Kidney epithelial cell (primary cell): ENCODE measurements around the gene GIPC3. TPM values are rescaled to one million over a fixed set of nuclear protein-coding genes. Genes with fewer than 3 reads are reported as not detected.
A peak's percentile ranks its signal among the peaks of the same experiment; 100 is the strongest.

Source experiments
- DNase-seq: peaks from one replicate; pipeline ENCODE4 v3.0.0-alpha.2; 2010; ENCODE audit warnings: low read depth
- H3K27me3 ChIP-seq: 2 replicates; pipeline ENCODE4 v1.6.0; 2011; ENCODE audit warnings: low read length; ENCODE audit not compliant: control insufficient read depth, insufficient read depth
- H3K36me3 ChIP-seq: 2 replicates; pipeline ENCODE4 v1.5.1; 2011; ENCODE audit warnings: low read length; ENCODE audit not compliant: control insufficient read depth, insufficient read depth
- H3K4me3 ChIP-seq: 2 replicates; pipeline ENCODE4 v1.5.1; 2011; ENCODE audit warnings: low read depth, mild to moderate bottlenecking, control low read depth, low read length
- total RNA-seq: library from RNA; depleted of rRNA; stranded (reverse); fragments of >200 nt; gene quantifications from 2 replicates; pipeline ENCODE4 v1.2.3, GENCODE V29; 2015
- TF ChIP-seq, protein P1 (sequence below): IDR thresholded peaks from 2 replicates; pipeline ENCODE4 v1.5.1; 2011; ENCODE audit warnings: mild to moderate bottlenecking, moderate library complexity, low read length, control low read depth, inconsistent platforms; ENCODE audit not compliant: insufficient read depth, poor library complexity, severe bottlenecking

GIPC3 gene
- total RNA-seq, 1 donor from 2014 or later, result 0.21 TPM

DNA sequence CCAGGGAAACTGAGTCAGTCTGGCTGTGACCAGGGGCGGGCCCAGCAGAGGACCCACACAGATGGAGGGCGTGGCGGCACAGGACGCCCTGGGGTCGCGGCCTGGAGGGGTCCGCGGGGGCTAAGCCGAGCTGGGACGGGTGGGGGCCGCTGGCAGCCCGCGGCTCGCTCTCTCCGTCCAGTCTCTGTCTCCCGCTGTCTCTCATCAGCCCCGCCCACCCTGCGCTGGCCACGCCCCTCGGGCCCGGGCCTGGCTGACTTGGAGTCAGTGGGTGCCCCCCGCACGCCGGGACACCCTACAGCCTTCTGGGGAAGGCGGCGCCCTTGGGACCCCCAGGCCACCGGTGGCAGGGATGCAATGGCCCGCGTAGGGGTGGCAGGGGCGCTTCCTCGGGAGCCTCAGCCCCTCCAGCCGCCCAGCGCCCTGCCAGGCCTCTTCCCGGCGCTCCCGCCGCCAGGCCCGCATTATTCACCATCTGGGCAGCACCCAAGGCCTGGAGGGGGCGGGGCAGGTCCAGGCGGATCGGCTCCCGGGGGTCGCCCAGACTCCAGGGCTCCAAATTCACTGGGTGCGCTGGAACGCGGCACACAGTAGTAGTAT, 21.5 kb downstream of the GIPC3 start, which contains the start of gene TBXA2R:
TBXA2R (minus strand) TSS at position 186 of the 600 bp plus-strand sequence. CDS start 6,241 bp downstream, outside the sequence.
- no peak for DNase-seq

DNA sequence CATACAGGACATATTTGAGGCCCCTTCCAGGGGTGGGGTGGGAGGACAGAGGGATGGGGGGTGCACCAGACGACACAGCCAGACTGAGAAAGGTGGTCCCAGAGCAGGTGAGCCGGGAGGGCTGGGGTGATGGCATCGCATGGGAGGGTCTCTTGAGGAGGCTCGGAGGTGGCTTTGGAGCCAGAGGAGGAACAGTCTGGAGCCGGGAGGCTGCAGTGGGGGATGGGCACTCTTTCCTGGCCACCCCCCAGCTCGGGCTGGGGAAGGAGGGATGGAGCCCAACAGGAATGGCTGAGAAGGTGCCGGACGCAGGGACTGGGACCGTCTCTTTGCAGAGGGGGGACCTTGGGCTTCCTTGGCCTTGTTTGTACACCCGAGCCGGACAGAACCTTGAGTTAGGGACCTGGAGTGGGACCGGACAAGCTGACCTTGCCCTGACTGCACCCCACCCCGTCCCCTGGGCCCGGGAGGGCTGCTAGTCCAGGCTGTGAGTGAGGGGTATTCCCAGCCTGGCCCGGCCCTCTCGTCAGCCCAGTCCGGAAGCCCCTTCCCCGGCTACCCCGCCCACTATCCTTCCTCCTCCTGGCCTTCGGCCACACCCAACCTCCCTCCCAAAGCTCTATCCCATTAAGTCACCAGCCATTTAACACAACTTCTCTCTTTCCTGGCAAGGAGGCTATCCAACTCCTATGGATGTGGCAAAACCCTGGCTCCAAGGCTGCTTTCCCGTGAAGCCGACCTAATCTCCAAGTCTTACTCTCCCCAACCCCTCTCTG, 22.2 kb downstream of the GIPC3 start:
- no peaks in the 10 kb centered on the region for H3K27me3 ChIP-seq
- TF ChIP-seq, protein P1, sequence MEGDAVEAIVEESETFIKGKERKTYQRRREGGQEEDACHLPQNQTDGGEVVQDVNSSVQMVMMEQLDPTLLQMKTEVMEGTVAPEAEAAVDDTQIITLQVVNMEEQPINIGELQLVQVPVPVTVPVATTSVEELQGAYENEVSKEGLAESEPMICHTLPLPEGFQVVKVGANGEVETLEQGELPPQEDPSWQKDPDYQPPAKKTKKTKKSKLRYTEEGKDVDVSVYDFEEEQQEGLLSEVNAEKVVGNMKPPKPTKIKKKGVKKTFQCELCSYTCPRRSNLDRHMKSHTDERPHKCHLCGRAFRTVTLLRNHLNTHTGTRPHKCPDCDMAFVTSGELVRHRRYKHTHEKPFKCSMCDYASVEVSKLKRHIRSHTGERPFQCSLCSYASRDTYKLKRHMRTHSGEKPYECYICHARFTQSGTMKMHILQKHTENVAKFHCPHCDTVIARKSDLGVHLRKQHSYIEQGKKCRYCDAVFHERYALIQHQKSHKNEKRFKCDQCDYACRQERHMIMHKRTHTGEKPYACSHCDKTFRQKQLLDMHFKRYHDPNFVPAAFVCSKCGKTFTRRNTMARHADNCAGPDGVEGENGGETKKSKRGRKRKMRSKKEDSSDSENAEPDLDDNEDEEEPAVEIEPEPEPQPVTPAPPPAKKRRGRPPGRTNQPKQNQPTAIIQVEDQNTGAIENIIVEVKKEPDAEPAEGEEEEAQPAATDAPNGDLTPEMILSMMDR, result no peak
- no peaks in the 10 kb centered on the region for H3K36me3 ChIP-seq
- no peak for DNase-seq
- peak overlapping the region; percentile 45 for H3K4me3 ChIP-seq

More for the DNA sequence above, 21.5 kb downstream of the GIPC3 start, which contains the start of gene TBXA2R:
- Histone ChIP-seq H3K4me3 (peak within 1 kb of the TSS; percentile 45), H3K27me3 (no peaks in the 10 kb centered on the region), H3K36me3 (no peaks in the 10 kb centered on the region)
- TF ChIP-seq, protein P1, result no peak

DNA sequence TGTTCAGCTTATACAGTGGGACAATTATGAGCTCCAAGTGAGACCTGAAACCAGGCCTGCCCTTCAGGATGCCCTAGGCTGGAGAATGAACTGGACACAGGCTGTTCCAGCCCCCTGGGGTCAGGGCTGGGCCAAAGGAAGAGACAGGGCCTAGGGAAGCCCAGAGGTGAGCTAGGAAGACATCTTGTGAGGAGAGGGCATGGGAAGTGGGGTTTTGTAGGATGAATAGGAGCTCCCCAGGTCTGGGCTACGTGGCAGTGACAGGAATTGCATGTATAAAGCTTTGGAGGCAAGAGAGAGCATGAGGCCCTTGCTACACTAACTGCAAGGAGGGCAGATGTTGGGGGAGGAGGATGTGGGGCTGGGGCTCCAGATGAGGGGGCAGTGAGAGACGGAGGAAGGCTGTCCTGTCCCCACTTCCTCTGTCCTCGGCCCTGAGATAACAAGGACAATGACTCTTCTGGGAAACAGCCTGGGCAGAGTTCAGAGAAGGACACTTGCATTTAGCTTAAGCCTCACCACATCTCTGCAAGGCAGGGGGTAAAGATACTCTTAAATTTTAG, 22.9 kb downstream of the GIPC3 start:
- no peaks in the 10 kb centered on the region for H3K27me3 ChIP-seq
- H3K4me3 ChIP-seq, result no peak overlapping the region
- TF ChIP-seq, protein P1, result no peak
- no peaks in the 10 kb centered on the region for H3K36me3 ChIP-seq
- no peak for DNase-seq

DNA sequence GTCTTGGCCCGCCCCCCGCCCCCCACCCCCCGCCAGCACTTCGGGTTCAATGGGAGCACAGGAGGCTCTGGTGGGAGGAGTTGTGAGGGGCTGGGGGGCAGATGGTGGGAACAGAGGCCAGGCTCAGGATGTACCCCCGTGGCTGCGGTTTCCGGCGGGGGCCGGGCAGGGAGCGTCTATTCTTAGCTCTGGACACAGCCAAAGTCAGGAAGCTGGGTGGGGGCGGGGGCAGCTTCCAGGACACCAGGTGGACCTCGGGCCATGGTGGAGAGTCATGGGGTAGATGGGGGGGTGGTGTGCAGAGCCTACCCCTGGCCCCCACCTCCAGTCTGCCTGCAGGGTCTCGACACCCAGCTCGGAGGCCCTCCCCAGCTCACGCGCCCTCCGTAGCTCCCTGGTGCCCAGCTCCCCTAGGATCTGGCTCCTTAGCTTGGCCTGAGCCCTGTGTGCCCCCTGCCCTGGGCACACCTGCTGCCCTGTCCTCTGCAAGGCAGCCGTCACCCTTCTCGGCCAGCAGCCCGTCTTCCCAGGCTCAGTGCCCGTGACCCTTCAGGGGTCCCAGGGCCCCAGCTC, 23.6 kb downstream of the GIPC3 start:
- Histone ChIP-seq H3K4me3 (no peak overlapping the region), H3K36me3 (no peaks in the 10 kb centered on the region), H3K27me3 (no peaks in the 10 kb centered on the region)
- no peak for DNase-seq
- TF ChIP-seq, protein P1, result no peak

DNA sequence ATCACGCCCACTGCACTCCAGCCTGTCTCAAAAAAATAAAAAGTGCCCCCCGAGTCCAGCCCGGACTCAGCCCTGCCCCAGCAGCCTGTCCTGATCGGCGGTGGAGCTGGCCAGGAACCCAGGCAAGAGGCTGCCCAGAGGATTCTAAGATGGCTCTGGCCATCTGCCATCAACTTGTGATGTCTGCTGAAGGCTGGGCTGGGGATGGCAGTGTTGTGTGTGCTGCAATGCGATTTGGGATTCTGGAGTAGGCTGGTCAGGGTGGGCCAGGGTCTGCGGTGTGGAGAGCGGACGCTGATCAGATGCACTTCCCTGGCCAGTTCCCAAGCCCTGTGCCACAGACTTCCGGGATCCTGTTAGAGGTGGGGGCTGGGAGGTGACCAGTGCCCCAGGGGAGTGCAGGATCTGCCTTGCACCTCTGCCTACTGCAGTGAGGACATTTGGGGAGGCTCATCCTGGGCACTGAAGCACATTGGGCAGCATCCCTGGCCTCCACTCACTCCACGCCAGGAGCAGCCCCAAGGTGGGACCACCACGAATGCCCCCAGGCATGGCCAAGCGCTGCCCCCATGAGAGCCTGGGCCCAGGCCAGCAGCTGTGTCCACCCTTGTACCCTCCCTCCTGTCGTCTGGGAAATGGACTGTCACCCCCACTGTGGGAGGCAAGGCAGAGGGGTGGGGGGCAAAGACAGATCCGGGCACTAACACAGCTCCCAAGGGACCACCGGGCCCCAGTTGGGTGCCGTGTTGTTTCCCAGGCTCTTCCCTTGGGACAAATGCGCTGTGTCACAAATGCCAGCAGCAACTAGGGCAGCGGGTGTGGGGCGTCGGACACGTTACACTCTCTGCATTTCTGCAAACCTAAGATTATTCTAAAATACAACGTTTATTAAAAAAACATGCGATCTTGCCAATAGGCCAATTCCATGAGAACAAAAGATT, 24.8 kb downstream of the GIPC3 start:
- DNase-seq, result no peak
- TF ChIP-seq, protein P1, result no peak
- Histone ChIP-seq H3K4me3 (no peak overlapping the region), H3K36me3 (no peaks in the 10 kb centered on the region), H3K27me3 (no peaks in the 10 kb centered on the region)
